ENCODE measurements around the gene MUS81.
"Not testable (repeated sequence)": the region's sequence is repeated elsewhere in the genome, so short reads cannot be mapped to it uniquely, and the experiment has no call there.

The MUS81 gene

DNA sequence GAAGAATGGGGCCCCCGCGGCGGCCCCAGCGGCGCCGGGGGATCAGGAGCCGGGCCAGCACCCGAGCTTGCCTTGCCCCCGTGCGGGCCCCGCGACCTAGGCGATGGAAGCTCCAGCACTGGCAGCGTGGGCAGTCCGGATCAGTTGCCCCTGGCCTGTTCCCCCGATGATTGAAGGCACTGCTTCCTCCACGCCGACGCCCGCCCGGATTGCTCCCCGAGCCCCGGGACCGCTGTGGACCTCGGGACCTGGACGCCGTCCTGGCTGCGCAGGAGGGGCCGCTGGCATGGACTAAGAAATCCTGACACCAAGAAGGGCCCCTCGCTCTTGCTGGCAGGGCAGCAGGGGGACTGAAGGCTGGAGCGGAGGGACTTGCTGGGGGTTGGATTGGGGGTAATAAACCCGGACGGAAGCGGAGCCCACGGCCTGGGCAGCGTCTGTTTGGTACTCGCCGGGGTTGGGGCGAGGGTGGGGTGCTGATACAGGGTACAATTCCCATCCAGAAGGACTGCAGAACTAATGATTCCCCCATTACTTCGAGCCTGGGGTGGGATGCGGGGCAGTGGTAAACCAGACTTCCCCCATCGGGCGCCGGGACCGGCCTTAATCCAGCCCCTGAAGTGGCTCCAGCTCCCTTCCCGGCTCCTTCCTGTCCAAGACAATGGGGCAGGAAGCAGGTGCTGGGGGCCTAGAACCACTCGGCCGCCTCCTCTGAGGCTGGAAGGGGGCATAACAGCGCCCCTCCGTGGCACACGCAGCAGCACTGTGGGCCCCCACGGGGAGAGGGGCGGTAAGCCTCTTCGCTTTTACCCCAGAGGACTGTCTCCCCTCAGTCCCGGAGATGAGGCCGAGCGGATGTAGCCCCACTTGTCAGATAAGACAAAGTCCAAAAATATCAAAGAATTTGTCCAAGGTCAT is 31.2 kb downstream of the MUS81 start:
- DNase-seq (ENCODE audit: low read depth): no peak
- TF ChIP-seq, protein P1, sequence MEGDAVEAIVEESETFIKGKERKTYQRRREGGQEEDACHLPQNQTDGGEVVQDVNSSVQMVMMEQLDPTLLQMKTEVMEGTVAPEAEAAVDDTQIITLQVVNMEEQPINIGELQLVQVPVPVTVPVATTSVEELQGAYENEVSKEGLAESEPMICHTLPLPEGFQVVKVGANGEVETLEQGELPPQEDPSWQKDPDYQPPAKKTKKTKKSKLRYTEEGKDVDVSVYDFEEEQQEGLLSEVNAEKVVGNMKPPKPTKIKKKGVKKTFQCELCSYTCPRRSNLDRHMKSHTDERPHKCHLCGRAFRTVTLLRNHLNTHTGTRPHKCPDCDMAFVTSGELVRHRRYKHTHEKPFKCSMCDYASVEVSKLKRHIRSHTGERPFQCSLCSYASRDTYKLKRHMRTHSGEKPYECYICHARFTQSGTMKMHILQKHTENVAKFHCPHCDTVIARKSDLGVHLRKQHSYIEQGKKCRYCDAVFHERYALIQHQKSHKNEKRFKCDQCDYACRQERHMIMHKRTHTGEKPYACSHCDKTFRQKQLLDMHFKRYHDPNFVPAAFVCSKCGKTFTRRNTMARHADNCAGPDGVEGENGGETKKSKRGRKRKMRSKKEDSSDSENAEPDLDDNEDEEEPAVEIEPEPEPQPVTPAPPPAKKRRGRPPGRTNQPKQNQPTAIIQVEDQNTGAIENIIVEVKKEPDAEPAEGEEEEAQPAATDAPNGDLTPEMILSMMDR (IDR thresholded peaks at IDR 0.05; ENCODE audit: low read depth, low read length, missing control alignments): peak; percentile 57
- peak overlapping the region; percentile 86 for H3K4me3 ChIP-seq (ENCODE audit: low read depth, low read length)

DNA sequence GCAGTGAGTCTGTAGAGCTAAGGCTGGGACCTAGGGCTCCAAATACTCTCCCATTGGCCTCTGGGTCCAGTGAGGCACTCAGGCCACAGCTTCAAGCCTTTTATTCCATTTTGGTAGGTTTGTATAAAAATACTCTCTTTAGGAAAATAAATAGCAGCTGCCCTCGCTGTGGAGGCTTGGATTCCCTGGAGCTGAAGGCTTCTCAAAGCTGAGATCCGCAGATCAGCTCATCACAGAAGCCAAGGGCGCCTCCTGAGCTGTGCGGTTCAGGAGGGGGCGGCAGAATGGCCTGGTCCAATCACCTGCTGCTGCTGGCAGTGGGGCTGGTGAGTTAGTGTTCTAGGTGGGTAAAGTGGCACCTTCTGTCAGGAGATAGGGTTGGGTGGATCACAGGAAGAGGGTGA is 31.9 kb downstream of the MUS81 start:
- H3K4me3 ChIP-seq (ENCODE audit: low read depth, low read length): peak overlapping the region; percentile 86
- DNase-seq (ENCODE audit: low read depth): not testable (repeated sequence)

DNA sequence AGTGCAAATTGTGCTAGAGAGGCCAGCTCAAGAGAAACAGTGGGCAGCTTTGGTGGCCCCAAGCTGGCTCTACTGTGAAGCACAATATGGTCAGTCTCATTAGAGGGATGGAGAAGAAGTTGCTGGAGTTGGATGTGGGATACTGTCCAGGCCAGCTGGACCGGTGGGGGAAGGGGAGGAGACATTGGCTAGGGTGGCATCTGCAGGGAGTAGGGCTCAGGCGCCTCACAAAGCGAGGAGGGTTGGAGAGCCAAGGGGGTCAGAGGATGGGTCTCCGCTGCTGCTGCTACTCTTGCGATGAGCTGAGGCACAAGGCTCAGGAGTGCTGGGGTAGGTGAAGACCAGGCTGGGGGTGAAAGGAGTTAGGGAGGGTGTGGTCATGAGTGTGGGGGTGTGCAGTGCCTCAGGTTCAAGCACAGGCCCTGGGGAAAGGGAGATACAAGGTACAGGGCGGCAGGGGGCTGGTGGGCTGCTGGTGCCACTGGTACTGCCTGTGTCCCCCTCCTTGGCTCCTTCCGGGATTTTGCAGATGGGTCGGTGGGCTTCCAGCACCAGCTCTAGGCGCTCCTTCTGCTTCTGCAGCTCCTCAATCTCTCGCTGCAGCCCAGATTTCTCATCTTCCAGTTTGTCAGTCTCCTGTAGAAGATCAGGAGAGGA is 32.6 kb downstream of the MUS81 start:
- TF ChIP-seq, protein P1 (IDR thresholded peaks at IDR 0.05; ENCODE audit: low read depth, low read length, missing control alignments): no peak
- DNase-seq (ENCODE audit: low read depth): no peak
- H3K4me3 ChIP-seq (ENCODE audit: low read depth, low read length): peak overlapping the region; percentile 86

DNA sequence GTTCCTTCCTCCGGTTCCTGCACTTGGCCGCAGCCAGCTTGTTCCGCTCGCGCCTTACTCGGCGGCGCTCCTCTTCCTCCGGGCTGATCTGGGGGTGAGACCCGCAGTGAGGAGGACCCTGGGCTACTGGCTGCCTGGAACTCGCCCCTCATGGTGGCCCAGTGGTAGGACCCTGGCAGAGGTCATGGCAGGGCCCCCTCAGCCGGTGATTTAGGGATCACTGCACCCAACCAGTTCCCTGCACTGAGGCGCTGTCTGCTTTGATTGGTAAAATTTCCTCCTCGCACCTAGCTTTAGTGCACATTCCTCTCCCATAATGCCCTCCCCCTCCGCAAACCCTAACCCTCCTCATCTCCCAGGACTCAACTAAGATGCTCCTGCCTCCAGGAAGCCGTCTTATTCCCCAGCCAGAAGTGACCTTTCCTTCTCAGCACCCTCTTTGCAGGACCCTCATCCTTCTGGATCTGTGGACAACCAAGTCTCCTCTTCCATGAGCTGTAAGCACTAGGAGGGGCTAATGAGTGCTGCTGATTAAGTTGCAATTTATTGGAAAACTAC is 33.9 kb downstream of the MUS81 start:
- DNase-seq (ENCODE audit: low read depth): no peak
- TF ChIP-seq, protein P1 (IDR thresholded peaks at IDR 0.05; ENCODE audit: low read depth, low read length, missing control alignments): no peak
- H3K4me3 ChIP-seq (ENCODE audit: low read depth, low read length): peak overlapping the region; percentile 59

DNA sequence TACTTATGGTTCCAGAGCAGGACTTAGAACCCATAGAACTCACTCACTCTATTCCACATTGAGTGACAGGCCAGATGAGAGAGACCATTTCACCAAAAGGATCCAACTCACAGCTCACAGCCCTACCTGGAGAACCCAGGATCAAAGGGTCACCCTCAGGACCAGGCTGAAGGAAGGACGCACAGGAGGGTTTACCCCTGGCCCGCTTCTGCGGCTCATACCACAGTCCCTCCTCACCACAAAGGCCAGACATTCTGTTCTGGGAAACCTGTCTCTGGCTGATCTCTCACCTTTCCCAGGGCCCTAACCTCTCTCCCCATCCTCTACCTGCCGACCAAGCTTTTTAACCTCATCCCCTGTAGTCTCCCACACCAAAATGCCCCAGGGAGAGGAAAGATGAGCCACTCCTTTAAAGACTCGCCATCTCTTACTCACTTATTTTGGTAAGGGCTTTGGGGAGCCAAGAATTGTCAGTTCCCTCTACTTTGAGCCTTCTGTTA is 35.3 kb downstream of the MUS81 start:
- TF ChIP-seq, protein P1 (IDR thresholded peaks at IDR 0.05; ENCODE audit: low read depth, low read length, missing control alignments): no peak
- no peak for DNase-seq (ENCODE audit: low read depth)
- no peak overlapping the region for H3K4me3 ChIP-seq (ENCODE audit: low read depth, low read length)

DNA sequence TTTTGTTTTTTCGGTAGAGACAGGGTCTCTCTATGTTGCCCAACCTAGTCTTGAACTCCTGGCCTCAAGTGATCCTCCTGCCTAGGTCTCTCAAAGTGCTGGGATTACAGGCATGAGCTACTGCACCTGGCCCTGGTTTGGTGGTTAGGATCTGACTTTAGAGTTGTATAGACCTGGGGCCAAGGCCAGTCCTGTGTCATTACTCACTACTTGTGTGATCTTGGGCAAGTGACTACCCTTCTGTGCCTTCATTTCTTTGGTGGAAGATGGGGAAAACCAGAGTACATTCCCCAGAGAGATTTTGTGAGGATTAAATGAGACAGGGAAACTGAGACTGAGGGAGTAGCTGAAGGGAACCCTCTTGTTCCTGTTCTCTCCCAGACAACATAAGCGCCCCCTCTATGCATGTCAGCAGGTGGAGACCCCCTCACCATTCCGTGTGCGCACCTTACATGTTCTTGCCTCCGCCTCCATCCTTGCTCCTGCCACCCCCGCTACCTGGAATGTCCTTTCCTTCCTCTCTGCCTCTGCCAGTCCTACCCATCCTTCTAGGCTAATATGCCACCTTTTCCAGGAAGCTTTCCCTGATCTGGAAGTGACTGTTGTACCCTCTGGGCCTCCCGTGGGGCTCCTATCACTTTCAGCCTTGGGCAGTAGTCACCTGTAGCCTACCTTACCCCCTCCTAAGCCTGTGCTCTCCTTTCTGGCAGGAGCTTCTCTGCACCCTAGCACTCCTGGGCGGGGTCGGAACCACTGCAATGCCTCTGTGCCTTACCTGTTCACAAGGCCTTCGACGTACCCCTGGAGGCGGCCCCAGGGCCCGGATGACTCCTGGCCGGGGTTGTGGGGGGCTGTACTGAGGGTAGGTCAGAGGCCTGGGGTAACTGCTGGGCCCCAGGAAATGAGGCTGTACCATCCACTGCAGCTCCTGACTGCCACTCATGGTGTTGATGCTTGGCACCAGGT is 36.1 kb downstream of the MUS81 start:
- TF ChIP-seq, protein P1 (IDR thresholded peaks at IDR 0.05; ENCODE audit: low read depth, low read length, missing control alignments): no peak
- no peak overlapping the region for H3K4me3 ChIP-seq (ENCODE audit: low read depth, low read length)
- DNase-seq (ENCODE audit: low read depth): no peak
